ENCODE data around the gene HIP1.

The HIP1 gene

GRCh38 chr7:75743455-75743859 is 4.7 kb upstream of the HIP1 start:
- H3K36me3 ChIP-seq (ENCODE audit: control insufficient read depth, low read length) = no peaks in the 10 kb centered on the region
- no peak for TF ChIP-seq EZH2phosphoT487 (IDR thresholded peaks at IDR 0.05; ENCODE audit: borderline replicate concordance, low read length)
- TF ChIP-seq, protein P1, sequence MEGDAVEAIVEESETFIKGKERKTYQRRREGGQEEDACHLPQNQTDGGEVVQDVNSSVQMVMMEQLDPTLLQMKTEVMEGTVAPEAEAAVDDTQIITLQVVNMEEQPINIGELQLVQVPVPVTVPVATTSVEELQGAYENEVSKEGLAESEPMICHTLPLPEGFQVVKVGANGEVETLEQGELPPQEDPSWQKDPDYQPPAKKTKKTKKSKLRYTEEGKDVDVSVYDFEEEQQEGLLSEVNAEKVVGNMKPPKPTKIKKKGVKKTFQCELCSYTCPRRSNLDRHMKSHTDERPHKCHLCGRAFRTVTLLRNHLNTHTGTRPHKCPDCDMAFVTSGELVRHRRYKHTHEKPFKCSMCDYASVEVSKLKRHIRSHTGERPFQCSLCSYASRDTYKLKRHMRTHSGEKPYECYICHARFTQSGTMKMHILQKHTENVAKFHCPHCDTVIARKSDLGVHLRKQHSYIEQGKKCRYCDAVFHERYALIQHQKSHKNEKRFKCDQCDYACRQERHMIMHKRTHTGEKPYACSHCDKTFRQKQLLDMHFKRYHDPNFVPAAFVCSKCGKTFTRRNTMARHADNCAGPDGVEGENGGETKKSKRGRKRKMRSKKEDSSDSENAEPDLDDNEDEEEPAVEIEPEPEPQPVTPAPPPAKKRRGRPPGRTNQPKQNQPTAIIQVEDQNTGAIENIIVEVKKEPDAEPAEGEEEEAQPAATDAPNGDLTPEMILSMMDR (IDR thresholded peaks at IDR 0.05; ENCODE audit: low read depth, low read length, poor library complexity, severe bottlenecking) = no peak
- no peak overlapping the region for H3K4me3 ChIP-seq (ENCODE audit: low read length)
- H3K4me2 ChIP-seq (ENCODE audit: low read length) = no peak overlapping the region
- peaks cover 32% of the 10 kb centered on the region for H3F3A ChIP-seq (ENCODE audit: control insufficient read depth, insufficient read depth)
- H3K27me3 ChIP-seq (ENCODE audit: control insufficient read depth, low read length) = no peaks in the 10 kb centered on the region
- no peaks in the 10 kb centered on the region for H3K79me2 ChIP-seq (ENCODE audit: control insufficient read depth, low read length)
- H4K20me1 ChIP-seq (ENCODE audit: control insufficient read depth, insufficient read depth, low read depth, low read length) = no peaks in the 10 kb centered on the region
- H3K27ac ChIP-seq (ENCODE audit: low read depth, low read length) = no peak overlapping the region
- no peaks in the 10 kb centered on the region for H3K9me2 ChIP-seq (replicated peaks; ENCODE audit: control insufficient read depth, low read length)
- peaks cover 63% of the 10 kb centered on the region for H3K4me1 ChIP-seq (ENCODE audit: control insufficient read depth, low read length)
- no peaks in the 10 kb centered on the region for H3K9me3 ChIP-seq (ENCODE audit: control insufficient read depth, insufficient read depth, low read length)

GRCh38 chr7:75740846-75741497 is 2.2 kb upstream of the HIP1 start:
- H3K9me3 ChIP-seq (ENCODE audit: control insufficient read depth, insufficient read depth, low read length) = no peaks in the 10 kb centered on the region
- peak overlapping the region; percentile 86 for H3K4me2 ChIP-seq (ENCODE audit: low read length)
- H3K36me3 ChIP-seq (ENCODE audit: control insufficient read depth, low read length) = no peaks in the 10 kb centered on the region
- TF ChIP-seq, protein P1 (IDR thresholded peaks at IDR 0.05; ENCODE audit: low read depth, low read length, poor library complexity, severe bottlenecking) = no peak
- no peak for TF ChIP-seq EZH2phosphoT487 (IDR thresholded peaks at IDR 0.05; ENCODE audit: borderline replicate concordance, low read length)
- peaks cover 32% of the 10 kb centered on the region for H3F3A ChIP-seq (ENCODE audit: control insufficient read depth, insufficient read depth)
- H4K20me1 ChIP-seq (ENCODE audit: control insufficient read depth, insufficient read depth, low read depth, low read length) = no peaks in the 10 kb centered on the region
- H3K9me2 ChIP-seq (replicated peaks; ENCODE audit: control insufficient read depth, low read length) = no peaks in the 10 kb centered on the region
- peaks cover 59% of the 10 kb centered on the region for H3K4me1 ChIP-seq (ENCODE audit: control insufficient read depth, low read length)
- peak overlapping the region; percentile 73 for H3K27ac ChIP-seq (ENCODE audit: low read depth, low read length)
- peaks cover 8% of the 10 kb centered on the region for H3K27me3 ChIP-seq (ENCODE audit: control insufficient read depth, low read length)
- no peaks in the 10 kb centered on the region for H3K79me2 ChIP-seq (ENCODE audit: control insufficient read depth, low read length)
- H3K4me3 ChIP-seq (ENCODE audit: low read length) = peak overlapping the region; percentile 61

GRCh38 chr7:75739796-75740672 is 1.3 kb upstream of the HIP1 start:
- peaks cover 8% of the 10 kb centered on the region for H3K27me3 ChIP-seq (ENCODE audit: control insufficient read depth, low read length)
- peak overlapping the region; percentile 86 for H3K4me2 ChIP-seq (ENCODE audit: low read length)
- H3K9me3 ChIP-seq (ENCODE audit: control insufficient read depth, insufficient read depth, low read length) = no peaks in the 10 kb centered on the region
- H3K4me3 ChIP-seq (ENCODE audit: low read length) = peak overlapping the region; percentile 82
- H3F3A ChIP-seq (ENCODE audit: control insufficient read depth, insufficient read depth) = peaks cover 30% of the 10 kb centered on the region
- no peaks in the 10 kb centered on the region for H4K20me1 ChIP-seq (ENCODE audit: control insufficient read depth, insufficient read depth, low read depth, low read length)
- no peaks in the 10 kb centered on the region for H3K79me2 ChIP-seq (ENCODE audit: control insufficient read depth, low read length)
- H3K9me2 ChIP-seq (replicated peaks; ENCODE audit: control insufficient read depth, low read length) = no peaks in the 10 kb centered on the region
- H3K36me3 ChIP-seq (ENCODE audit: control insufficient read depth, low read length) = no peaks in the 10 kb centered on the region
- peak overlapping the region; percentile 73 for H3K27ac ChIP-seq (ENCODE audit: low read depth, low read length)
- H3K4me1 ChIP-seq (ENCODE audit: control insufficient read depth, low read length) = peaks cover 50% of the 10 kb centered on the region
- TF ChIP-seq, protein P1 (IDR thresholded peaks at IDR 0.05; ENCODE audit: low read depth, low read length, poor library complexity, severe bottlenecking) = no peak
- no peak for TF ChIP-seq EZH2phosphoT487 (IDR thresholded peaks at IDR 0.05; ENCODE audit: borderline replicate concordance, low read length)
